Fibroblast of peridontal ligament (primary cell): ENCODE results near the gene IQCE.
"Not testable (repeated sequence)": the region's sequence is repeated elsewhere in the genome, so short reads cannot be mapped to it uniquely, and the experiment has no call there.

Source experiments
- DNase-seq: peaks from one replicate; pipeline ENCODE4 v3.0.0-alpha.2; 2010; ENCODE audit errors: extremely low read depth

IQCE gene

GRCh38 chr7:2520761-2521290, 38.0 kb upstream of the IQCE start:
- no peak for DNase-seq

GRCh38 chr7:2521341-2521745, 37.4 kb upstream of the IQCE start:
- DNase-seq = no peak

GRCh38 chr7:2521952-2522591, 36.7 kb upstream of the IQCE start:
- no peak for DNase-seq

GRCh38 chr7:2522780-2523433, 35.9 kb upstream of the IQCE start:
- peak; percentile 34 for DNase-seq

- DNase-seq = no peak
These were observed 35.3 kb upstream of the IQCE start for GRCh38 chr7:2523461-2523936.

GRCh38 chr7:2523941-2524807, 34.6 kb upstream of the IQCE start:
- no peak for DNase-seq

- DNase-seq = no peak
These were observed 33.7 kb upstream of the IQCE start for GRCh38 chr7:2524808-2525657.

- no peak for DNase-seq
These were observed 32.8 kb upstream of the IQCE start for GRCh38 chr7:2525658-2526630.

- DNase-seq = no peak
These were observed 31.9 kb upstream of the IQCE start for GRCh38 chr7:2526659-2527504.

GRCh38 chr7:2527505-2528467, 31.0 kb upstream of the IQCE start:
- peak; percentile 44 for DNase-seq

- no peak for DNase-seq
These were observed 30.2 kb upstream of the IQCE start for GRCh38 chr7:2528481-2529095.

- no peak for DNase-seq
These were observed 29.4 kb upstream of the IQCE start for GRCh38 chr7:2529161-2530070.

GRCh38 chr7:2530071-2530987, 28.4 kb upstream of the IQCE start:
- DNase-seq = no peak

- not testable (repeated sequence) for DNase-seq
These were observed 27.6 kb upstream of the IQCE start for GRCh38 chr7:2530994-2531795.

- DNase-seq = not testable (repeated sequence)
These were observed 27.0 kb upstream of the IQCE start for GRCh38 chr7:2531796-2532110.
